ENCODE measurements around the gene GON4L. TPM values are rescaled to one million over a fixed set of nuclear protein-coding genes. Genes with fewer than 3 reads are reported as not detected.
"Not testable (repeated sequence)": the region's sequence is repeated elsewhere in the genome, so short reads cannot be mapped to it uniquely, and the experiment has no call there.

The GON4L gene
- total RNA-seq, 1 donor from 2014 or later, result 46.5 TPM

DNA sequence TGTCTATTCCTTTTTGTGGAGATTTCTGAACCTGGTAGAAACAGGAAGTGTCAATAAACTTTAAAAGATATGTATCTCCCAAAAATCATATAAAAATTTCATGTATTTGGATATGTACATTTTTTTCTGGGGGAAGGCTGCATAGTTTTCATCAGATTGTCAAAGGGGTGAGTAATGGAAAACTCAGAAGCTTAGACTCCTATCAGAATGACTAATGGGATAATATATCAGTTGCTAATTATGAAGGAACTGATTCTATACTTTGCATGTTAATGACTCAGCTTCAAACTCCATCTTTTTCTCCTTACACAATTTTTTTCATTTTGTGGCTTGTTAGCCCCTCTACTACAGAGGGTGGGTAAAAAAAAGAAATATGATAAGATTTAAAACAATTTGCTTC lies 55.9 kb downstream of the GON4L start:
- peaks cover 5% of the 10 kb centered on the region for H3K4me1 Mint-ChIP-seq (ENCODE audit: low read depth)
- peaks cover 22% of the 10 kb centered on the region for H3K36me3 Mint-ChIP-seq (ENCODE audit: low read depth)
- no peak for TF ChIP-seq CTCF (IDR thresholded peaks at IDR 0.05)
- no peak overlapping the region for H3K4me3 Mint-ChIP-seq (ENCODE audit: unreplicated experiment)
- no peaks in the 10 kb centered on the region for H3K9me3 Mint-ChIP-seq (ENCODE audit: low read depth)
- no peaks in the 10 kb centered on the region for H3K27me3 Mint-ChIP-seq (ENCODE audit: low read depth)
- no peak for DNase-seq (ENCODE audit: low spot score)
- H3K27ac Mint-ChIP-seq (ENCODE audit: unreplicated experiment), result peak overlapping the region; percentile 84

DNA sequence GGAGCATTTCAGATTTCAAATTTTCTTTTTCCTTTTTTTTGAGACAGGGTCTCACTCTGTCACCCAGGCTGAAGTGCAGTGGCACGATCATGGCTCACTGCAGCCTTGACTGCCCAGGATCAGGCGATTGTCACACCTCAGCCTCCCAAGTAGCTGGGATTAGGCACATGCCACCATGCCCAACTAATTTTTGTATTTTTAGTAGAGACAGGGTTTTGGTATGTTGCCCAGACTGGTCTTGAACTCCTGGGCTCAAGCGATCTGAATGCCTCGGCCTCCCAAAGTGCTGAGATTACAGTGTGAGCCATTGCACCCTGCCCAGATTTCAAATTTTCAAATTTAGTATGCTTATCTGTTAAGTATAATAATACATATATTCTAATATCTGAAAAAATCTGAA lies 61.4 kb downstream of the GON4L start:
- H3K36me3 Mint-ChIP-seq (ENCODE audit: low read depth), result peaks cover 17% of the 10 kb centered on the region
- H3K9me3 Mint-ChIP-seq (ENCODE audit: low read depth); H3K4me1 Mint-ChIP-seq (ENCODE audit: low read depth); H3K27ac Mint-ChIP-seq (ENCODE audit: unreplicated experiment); H3K4me3 Mint-ChIP-seq (ENCODE audit: unreplicated experiment); DNase-seq (ENCODE audit: low spot score); H3K27me3 Mint-ChIP-seq (ENCODE audit: low read depth): not testable (repeated sequence)

DNA sequence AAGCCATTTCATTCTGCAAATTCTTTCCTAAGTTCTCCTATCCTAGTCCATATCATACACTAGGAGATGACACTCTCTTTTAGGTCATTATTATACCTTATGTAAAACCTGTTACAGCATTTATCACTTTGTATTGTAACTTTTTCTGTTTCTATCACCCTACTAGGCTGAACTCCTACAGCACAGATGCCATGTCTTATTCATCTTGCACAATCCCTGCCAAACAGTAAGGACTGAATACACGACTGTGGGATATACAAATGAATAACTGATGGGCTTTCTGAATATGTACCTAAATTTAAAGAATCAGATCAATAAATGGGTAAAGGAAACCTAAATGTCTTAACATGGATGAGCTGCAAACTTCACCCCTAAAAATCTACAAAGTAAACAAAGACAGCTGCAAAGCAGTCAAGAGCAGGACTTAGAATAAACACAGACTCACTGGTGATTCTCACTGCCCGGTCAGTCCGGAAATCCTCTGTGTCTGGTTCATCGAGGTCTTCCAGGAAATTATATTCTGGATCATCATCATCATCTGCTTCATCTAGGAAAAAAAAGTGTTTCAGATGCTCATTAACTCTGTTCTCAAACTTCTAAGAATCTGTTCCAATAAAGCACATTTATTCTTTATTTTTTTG lies 62.3 kb downstream of the GON4L start:
- no peak for DNase-seq (ENCODE audit: low spot score)
- H3K4me3 Mint-ChIP-seq (ENCODE audit: unreplicated experiment), result no peak overlapping the region

DNA sequence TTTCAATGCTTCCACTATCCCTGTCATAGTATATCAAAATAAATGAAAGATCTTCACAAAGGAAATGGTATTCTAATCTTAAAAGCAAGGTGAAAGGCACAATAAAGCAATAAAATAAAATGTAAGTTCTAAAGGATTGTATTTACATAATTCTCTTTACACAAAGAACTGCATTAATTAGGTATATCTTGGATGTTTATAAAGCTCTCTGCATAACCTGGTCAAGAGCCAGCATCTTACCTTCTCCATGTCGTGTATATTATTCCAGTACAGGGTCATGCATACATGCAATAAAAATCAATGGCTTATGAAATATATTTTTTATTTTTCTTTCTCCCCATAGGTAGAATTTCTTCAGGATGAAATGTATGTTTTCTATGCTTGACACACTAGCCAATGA lies 63.8 kb downstream of the GON4L start:
- TF ChIP-seq CTCF (IDR thresholded peaks at IDR 0.05), result no peak
- H3K27ac Mint-ChIP-seq (ENCODE audit: unreplicated experiment), result no peak overlapping the region
- H3K4me3 Mint-ChIP-seq (ENCODE audit: unreplicated experiment), result no peak overlapping the region
- DNase-seq (ENCODE audit: low spot score), result no peak
- peaks cover 8% of the 10 kb centered on the region for H3K4me1 Mint-ChIP-seq (ENCODE audit: low read depth)
- H3K9me3 Mint-ChIP-seq (ENCODE audit: low read depth), result no peaks in the 10 kb centered on the region
- no peaks in the 10 kb centered on the region for H3K27me3 Mint-ChIP-seq (ENCODE audit: low read depth)
- peaks cover 11% of the 10 kb centered on the region for H3K36me3 Mint-ChIP-seq (ENCODE audit: low read depth)

More for the DNA sequence above, 62.3 kb downstream of the GON4L start:
- Mint-ChIP-seq H3K27ac (ENCODE audit: unreplicated experiment) (peak overlapping the region; percentile 54), H3K9me3 (ENCODE audit: low read depth) (no peaks in the 10 kb centered on the region), H3K27me3 (ENCODE audit: low read depth) (no peaks in the 10 kb centered on the region), H3K36me3 (ENCODE audit: low read depth) (peaks cover 19% of the 10 kb centered on the region), H3K4me1 (ENCODE audit: low read depth) (peaks cover 8% of the 10 kb centered on the region)
- TF ChIP-seq CTCF (IDR thresholded peaks at IDR 0.05), result no peak

GRCh38 chr1:155777582-155777981 lies 79.4 kb downstream of the GON4L start:
- no peak for TF ChIP-seq CTCF (IDR thresholded peaks at IDR 0.05)
- no peak overlapping the region for H3K27ac Mint-ChIP-seq (ENCODE audit: unreplicated experiment)

DNA sequence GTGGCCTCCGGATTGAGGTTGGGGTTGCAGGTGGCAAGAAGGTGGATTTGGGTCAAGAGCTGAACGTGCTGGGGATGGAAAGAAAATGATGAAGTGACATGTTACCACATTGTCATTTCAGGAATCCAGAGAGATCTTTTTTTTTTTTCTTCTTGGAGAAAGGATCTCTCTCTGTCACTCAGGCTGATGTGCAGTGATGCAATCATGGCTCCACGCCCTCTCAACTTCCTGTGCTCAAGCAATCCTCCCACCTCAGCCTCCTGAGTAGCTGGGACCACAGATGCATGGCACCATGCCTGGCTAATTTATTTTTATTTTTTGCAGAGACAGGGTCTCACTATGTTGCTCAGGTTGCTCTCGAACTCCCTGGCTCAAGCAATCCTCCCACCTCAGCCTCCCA lies 80.6 kb downstream of the GON4L start:
- peak overlapping the region; percentile 45 for H3K27ac Mint-ChIP-seq (ENCODE audit: unreplicated experiment)
- peaks cover 8% of the 10 kb centered on the region for H3K4me1 Mint-ChIP-seq (ENCODE audit: low read depth)
- H3K9me3 Mint-ChIP-seq (ENCODE audit: low read depth), result no peaks in the 10 kb centered on the region
- peaks cover 36% of the 10 kb centered on the region for H3K36me3 Mint-ChIP-seq (ENCODE audit: low read depth)
- H3K27me3 Mint-ChIP-seq (ENCODE audit: low read depth), result no peaks in the 10 kb centered on the region
- DNase-seq (ENCODE audit: low spot score), result no peak
- TF ChIP-seq CTCF (IDR thresholded peaks at IDR 0.05), result no peak
- H3K4me3 Mint-ChIP-seq (ENCODE audit: unreplicated experiment), result no peak overlapping the region

More at GRCh38 chr1:155777582-155777981, 79.4 kb downstream of the GON4L start:
- Mint-ChIP-seq H3K4me3 (ENCODE audit: unreplicated experiment) (no peak overlapping the region), H3K4me1 (ENCODE audit: low read depth) (peaks cover 8% of the 10 kb centered on the region), H3K36me3 (ENCODE audit: low read depth) (peaks cover 33% of the 10 kb centered on the region), H3K9me3 (ENCODE audit: low read depth) (no peaks in the 10 kb centered on the region), H3K27me3 (ENCODE audit: low read depth) (no peaks in the 10 kb centered on the region)
- DNase-seq (ENCODE audit: low spot score), result no peak
